Subcutaneous adipose tissue (tissue), 4 donors: ENCODE measurements around the gene PTGER3. TPM values are rescaled to one million over a fixed set of nuclear protein-coding genes. Genes with fewer than 3 reads are reported as not detected.

ENCODE experiments used
- CTCF ChIP-seq: fragments of 450-650 bp; IDR thresholded peaks from one replicate; pipeline ENCODE4 v1.5.1; 2016; ENCODE audit warnings: low read depth, mild to moderate bottlenecking, control low read depth, antibody characterized with exemption, moderate library complexity
- total RNA-seq, 4 donors: library from RNA; depleted of rRNA; stranded (reverse); fragments of >200 nt; gene quantifications; one replicate each; pipeline ENCODE4 v1.1.0, GENCODE V29; 2016

Gene PTGER3
- total RNA-seq, 4 donors from 2014 or later = 113 to 256 (median 168) TPM

GRCh38 chr1:70973754-70974153, 73.9 kb downstream of the PTGER3 start:
- TF ChIP-seq CTCF = no peak

- no peak for TF ChIP-seq CTCF
Observed at GRCh38 chr1:70970407-70970806, 77.2 kb downstream of the PTGER3 start.

- no peak for TF ChIP-seq CTCF
Observed at GRCh38 chr1:70966018-70966638, 81.5 kb downstream of the PTGER3 start.

- no peak for TF ChIP-seq CTCF
Observed at GRCh38 chr1:70963374-70963773, 84.2 kb downstream of the PTGER3 start.

GRCh38 chr1:70961374-70961975, 86.1 kb downstream of the PTGER3 start:
- no peak for TF ChIP-seq CTCF

- no peak for TF ChIP-seq CTCF
Observed at GRCh38 chr1:70948396-70949017, 99.1 kb downstream of the PTGER3 start.

GRCh38 chr1:70947835-70948234, 99.8 kb downstream of the PTGER3 start:
- TF ChIP-seq CTCF = no peak
